Vagina (tissue), 2 donors: ENCODE data around the gene GTF3C1. TPM values are rescaled to one million over a fixed set of nuclear protein-coding genes. Genes with fewer than 3 reads are reported as not detected.

Experiments used
- DNase-seq, 2 donors: peaks; one replicate each; pipeline ENCODE4 v3.0.0-alpha.2; 2017; ENCODE audit errors: extremely low spot score in 2 of 2
- H3K27ac ChIP-seq: fragments of 200-600 bp; sonication (generic); one replicate; pipeline ENCODE4 v1.5.1; 2019
- H3K27me3 ChIP-seq: fragments of 200-600 bp; sonication (generic); one replicate; pipeline ENCODE4 v1.5.1; 2019
- H3K36me3 ChIP-seq, 2 donors: fragments of 200-600 bp; sonication (generic); one replicate each; pipeline ENCODE4 v1.5.1; 2017 to 2019
- H3K4me1 ChIP-seq: fragments of 200-600 bp; sonication (generic); one replicate; pipeline ENCODE4 v1.5.1; 2019
- H3K4me3 ChIP-seq, 2 donors: fragments of 200-600 bp; sonication (generic); 1 replicate in 1 of 2; 2 replicates in 1 of 2; pipeline ENCODE4 v1.5.1; 2016 to 2019
- H3K9me3 ChIP-seq: fragments of 200-600 bp; sonication (generic); one replicate; pipeline ENCODE4 v1.5.1; 2019
- POLR2A ChIP-seq, 2 donors: fragments of 450-650 bp; IDR thresholded peaks; one replicate each; pipeline ENCODE4 v1.6.1; 2017; ENCODE audit warnings: antibody characterized with exemption in 2 of 2, mild to moderate bottlenecking in 2 of 2, moderate library complexity in 2 of 2
- POLR2AphosphoS5 ChIP-seq, 2 donors: sonication (generic); formaldehyde crosslinking; IDR thresholded peaks; one replicate each; pipeline ENCODE4 v1.9.0; 2017; ENCODE audit warnings: antibody characterized with exemption in 2 of 2, mild to moderate bottlenecking in 2 of 2, low read depth in 1 of 2; ENCODE audit not compliant: insufficient read depth in 1 of 2
- intact Hi-C: fragments of 100-400 bp; cut with DNase I; formaldehyde crosslinking; loops from one replicate; pipeline ENCODE4 v1.15.1; 2023
- total RNA-seq: library from RNA; depleted of rRNA; stranded (reverse); fragments of >200 nt; gene quantifications from one replicate; pipeline ENCODE4 v1.2.3, GENCODE V29; 2016
- TF ChIP-seq, protein P1 (sequence below), 3 experiments: fragments of 450-650 bp in 2 of 3; fragments of 200-600 bp in 1 of 3; sonication (generic) in 1 of 3; IDR thresholded peaks; one replicate each; pipeline ENCODE4 v1.5.1; 2017 to 2019; ENCODE audit warnings: antibody characterized with exemption in 3 of 3, mild to moderate bottlenecking in 2 of 3, moderate library complexity in 2 of 3

The GTF3C1 gene
- total RNA-seq, 1 donor from 2014 or later = 133 TPM

DNA sequence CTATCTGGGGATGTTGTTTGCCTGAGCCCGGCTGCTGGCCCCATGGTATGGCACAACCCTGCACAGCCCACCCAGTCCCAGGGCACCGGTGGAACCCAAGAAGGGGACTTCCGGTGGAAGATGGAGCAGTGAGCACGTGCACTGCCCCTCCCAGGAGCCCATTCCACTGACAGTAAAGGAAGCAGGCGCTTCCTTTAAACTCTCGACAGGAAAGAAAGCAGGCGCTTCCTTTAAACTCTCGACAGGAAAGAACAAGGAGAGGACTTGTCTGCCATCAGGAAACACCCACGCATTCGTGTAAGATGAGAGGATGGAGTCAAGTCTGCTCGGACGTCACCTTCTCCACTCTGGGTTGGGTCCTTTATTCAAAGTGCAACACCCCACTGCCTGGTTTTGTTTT lies 94.0 kb downstream of the GTF3C1 start:
- Histone ChIP-seq H3K27me3 (no peaks in the 10 kb centered on the region), H3K36me3 (peaks cover 0 to 2% of the 10 kb centered on the region in 2 donors), H3K4me1 (peaks cover 25% of the 10 kb centered on the region), H3K9me3 (no peaks in the 10 kb centered on the region), H3K4me3 (no peak overlapping the region), H3K27ac (no peak overlapping the region)
- intact Hi-C loops = no loop called here
- TF ChIP-seq POLR2AphosphoS5 (IDR thresholded peaks at IDR 0.05; ENCODE audit: insufficient read depth in 1 of 2, low read depth in 1 of 2) (no peak), POLR2A (IDR thresholded peaks at IDR 0.05) (no peak)
- TF ChIP-seq, protein P1, sequence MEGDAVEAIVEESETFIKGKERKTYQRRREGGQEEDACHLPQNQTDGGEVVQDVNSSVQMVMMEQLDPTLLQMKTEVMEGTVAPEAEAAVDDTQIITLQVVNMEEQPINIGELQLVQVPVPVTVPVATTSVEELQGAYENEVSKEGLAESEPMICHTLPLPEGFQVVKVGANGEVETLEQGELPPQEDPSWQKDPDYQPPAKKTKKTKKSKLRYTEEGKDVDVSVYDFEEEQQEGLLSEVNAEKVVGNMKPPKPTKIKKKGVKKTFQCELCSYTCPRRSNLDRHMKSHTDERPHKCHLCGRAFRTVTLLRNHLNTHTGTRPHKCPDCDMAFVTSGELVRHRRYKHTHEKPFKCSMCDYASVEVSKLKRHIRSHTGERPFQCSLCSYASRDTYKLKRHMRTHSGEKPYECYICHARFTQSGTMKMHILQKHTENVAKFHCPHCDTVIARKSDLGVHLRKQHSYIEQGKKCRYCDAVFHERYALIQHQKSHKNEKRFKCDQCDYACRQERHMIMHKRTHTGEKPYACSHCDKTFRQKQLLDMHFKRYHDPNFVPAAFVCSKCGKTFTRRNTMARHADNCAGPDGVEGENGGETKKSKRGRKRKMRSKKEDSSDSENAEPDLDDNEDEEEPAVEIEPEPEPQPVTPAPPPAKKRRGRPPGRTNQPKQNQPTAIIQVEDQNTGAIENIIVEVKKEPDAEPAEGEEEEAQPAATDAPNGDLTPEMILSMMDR (IDR thresholded peaks at IDR 0.05) = no peak
- no peak for DNase-seq

DNA sequence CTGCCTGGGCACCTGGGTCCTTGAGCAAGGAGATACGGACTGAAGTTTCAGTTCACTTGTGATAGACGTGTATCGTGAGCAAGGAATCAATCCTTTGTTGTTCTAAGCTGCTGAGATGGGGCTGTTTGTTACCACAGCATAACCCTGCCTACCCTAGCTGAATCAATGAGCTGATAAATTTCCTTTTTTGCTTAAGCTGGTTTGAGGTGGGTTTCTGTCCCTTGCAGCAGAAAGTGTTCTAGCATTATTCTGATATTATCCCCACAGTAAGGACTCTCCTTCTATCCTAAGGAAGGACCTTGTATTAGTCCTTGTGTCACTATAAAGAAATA lies 96.3 kb downstream of the GTF3C1 start:
- TF ChIP-seq POLR2AphosphoS5 (IDR thresholded peaks at IDR 0.05; ENCODE audit: insufficient read depth in 1 of 2, low read depth in 1 of 2) (no peak), POLR2A (IDR thresholded peaks at IDR 0.05) (no peak)
- TF ChIP-seq, protein P1 (IDR thresholded peaks at IDR 0.05) = no peak
- Histone ChIP-seq H3K9me3 (no peaks in the 10 kb centered on the region), H3K27me3 (no peaks in the 10 kb centered on the region), H3K4me3 (no peak overlapping the region), H3K36me3 (no peaks in the 10 kb centered on the region), H3K27ac (no peak overlapping the region), H3K4me1 (peaks cover 15% of the 10 kb centered on the region)
- intact Hi-C loops = no loop called here
- DNase-seq = no peak

DNA sequence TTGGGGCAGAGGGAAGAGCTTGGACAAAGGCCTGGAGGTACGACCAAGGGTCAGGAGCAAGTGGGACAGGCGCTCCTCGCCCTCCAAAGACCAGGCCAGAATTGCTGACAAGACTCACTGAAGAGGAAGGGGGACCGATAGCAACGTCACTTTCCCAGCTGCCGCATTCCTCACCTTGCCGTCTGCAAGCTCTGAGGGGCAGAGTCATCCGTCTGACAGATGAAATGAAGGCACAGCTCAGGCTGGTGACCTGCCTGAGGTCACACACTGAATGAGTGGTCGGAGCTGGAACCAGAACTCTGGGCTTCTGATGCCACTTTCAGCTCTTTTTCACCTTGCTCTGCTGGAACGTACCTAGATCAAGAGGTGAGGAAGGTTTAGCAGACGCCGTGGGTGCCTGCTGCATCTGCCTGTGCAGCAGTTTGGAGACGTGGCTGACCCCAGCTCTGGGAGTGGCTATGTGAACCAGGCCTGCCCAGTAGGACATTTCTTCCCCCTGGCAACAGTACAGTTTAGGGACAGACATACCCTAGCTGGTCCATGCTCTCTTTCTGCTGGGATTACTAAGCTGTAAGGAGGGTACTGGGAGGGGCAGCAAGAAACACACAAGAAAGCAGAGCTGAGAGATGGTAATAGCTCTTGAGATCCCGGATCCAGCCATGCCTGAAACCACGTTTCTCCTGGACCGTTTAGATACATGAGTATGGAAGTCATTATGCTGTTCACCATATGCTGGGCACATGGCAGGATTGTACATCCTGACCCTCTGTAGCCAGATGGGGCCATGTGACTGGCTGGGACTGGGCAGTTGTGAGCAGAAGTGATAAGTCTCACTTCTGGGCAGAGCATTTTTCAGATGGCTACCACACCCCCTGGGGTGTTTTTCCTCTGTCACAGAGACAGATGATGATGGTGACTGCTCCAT lies 96.9 kb downstream of the GTF3C1 start:
- no peak overlapping the region for H3K4me3 ChIP-seq
- H3K4me1 ChIP-seq = peaks cover 9% of the 10 kb centered on the region
- no peak overlapping the region for H3K27ac ChIP-seq
- no peaks in the 10 kb centered on the region for H3K9me3 ChIP-seq
- no peak for TF ChIP-seq POLR2AphosphoS5 (IDR thresholded peaks at IDR 0.05; ENCODE audit: insufficient read depth in 1 of 2, low read depth in 1 of 2)
- TF ChIP-seq, protein P1 (IDR thresholded peaks at IDR 0.05) = no peak
- no peak for TF ChIP-seq POLR2A (IDR thresholded peaks at IDR 0.05)
- no peaks in the 10 kb centered on the region for H3K36me3 ChIP-seq
- intact Hi-C loops = no loop called here
- no peaks in the 10 kb centered on the region for H3K27me3 ChIP-seq
- DNase-seq = no peak

DNA sequence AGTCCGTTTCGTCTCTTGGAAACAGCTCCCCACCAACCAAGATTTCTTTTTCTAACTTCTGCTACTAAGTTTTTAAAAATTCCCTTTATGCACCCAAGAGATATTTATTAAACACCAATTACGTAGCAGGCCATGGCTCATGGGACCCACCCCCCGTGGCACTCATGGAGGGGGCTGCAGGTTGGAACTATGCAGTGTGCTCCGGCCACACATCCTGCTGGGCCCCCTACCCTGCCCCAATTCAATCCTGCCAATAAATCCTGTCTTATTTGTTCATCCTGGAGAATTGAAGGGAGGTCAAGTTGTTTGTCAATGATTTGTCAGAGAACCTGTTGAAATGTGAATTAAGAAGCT lies 99.5 kb downstream of the GTF3C1 start:
- H3K4me3 ChIP-seq = no peak overlapping the region
- no peak overlapping the region for H3K27ac ChIP-seq
- no peaks in the 10 kb centered on the region for H3K36me3 ChIP-seq
- no peaks in the 10 kb centered on the region for H3K9me3 ChIP-seq
- no peak for TF ChIP-seq POLR2A (IDR thresholded peaks at IDR 0.05)
- TF ChIP-seq, protein P1 (IDR thresholded peaks at IDR 0.05) = no peak
- TF ChIP-seq POLR2AphosphoS5 (IDR thresholded peaks at IDR 0.05; ENCODE audit: insufficient read depth in 1 of 2, low read depth in 1 of 2) = no peak
- intact Hi-C loops = no loop called here
- no peak for DNase-seq
- no peaks in the 10 kb centered on the region for H3K4me1 ChIP-seq
- no peaks in the 10 kb centered on the region for H3K27me3 ChIP-seq
